GM12873 (cell line): ENCODE data around the gene UBR4.

Experiments used
- CTCF ChIP-seq: IDR thresholded peaks from 2 replicates; pipeline ENCODE4 v1.5.1; 2012; ENCODE audit warnings: low read depth, mild to moderate bottlenecking, moderate library complexity, low read length, control low read depth; ENCODE audit not compliant: insufficient read depth; ENCODE audit errors: missing control alignments

Gene UBR4

GRCh38 chr1:19062258-19063029 lies 147.6 kb downstream of the UBR4 start:
- TF ChIP-seq CTCF, result no peak

- TF ChIP-seq CTCF, result no peak
These were observed 148.3 kb downstream of the UBR4 start for GRCh38 chr1:19061798-19062197.

GRCh38 chr1:19061343-19061742 lies 148.7 kb downstream of the UBR4 start:
- TF ChIP-seq CTCF, result no peak

- TF ChIP-seq CTCF, result no peak
These were observed 150.3 kb downstream of the UBR4 start for GRCh38 chr1:19059773-19060172.

DNA sequence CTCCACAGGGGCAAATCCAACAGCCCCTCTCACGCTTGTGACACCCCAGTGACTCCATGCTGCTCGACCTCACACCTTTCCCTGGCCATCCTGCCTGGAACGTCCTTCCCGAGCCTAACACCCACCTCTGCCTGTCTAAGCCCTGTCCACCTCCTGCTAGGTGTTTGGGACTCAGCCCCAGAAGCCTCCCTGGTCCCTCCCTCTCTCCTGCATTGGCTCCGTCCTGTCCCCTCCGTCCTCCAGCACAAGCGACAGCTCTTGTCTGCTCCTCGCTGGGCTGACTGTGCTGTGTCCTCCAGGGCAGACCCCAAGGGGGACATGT lies 151.6 kb downstream of the UBR4 start:
- TF ChIP-seq CTCF, result no peak

- no peak for TF ChIP-seq CTCF
These were observed 152.1 kb downstream of the UBR4 start for GRCh38 chr1:19057784-19058475.

- TF ChIP-seq CTCF, result no peak
These were observed 152.8 kb downstream of the UBR4 start for GRCh38 chr1:19057182-19057779.
